HG03103 (cell line): ENCODE measurements around the gene PKHD1.

Experiments used
- ATAC-seq: cut with Tn5 transposase; IDR thresholded peaks from one replicate; pipeline ENCODE4 v1.9.1; 2021; ENCODE audit warnings: low read depth; ENCODE audit not compliant: unreplicated experiment

Gene PKHD1

GRCh38 chr6:51738614-51739013, 348.8 kb downstream of the PKHD1 start:
- ATAC-seq = no peak

- no peak for ATAC-seq
Observed at GRCh38 chr6:51737580-51738360, 349.6 kb downstream of the PKHD1 start.

DNA sequence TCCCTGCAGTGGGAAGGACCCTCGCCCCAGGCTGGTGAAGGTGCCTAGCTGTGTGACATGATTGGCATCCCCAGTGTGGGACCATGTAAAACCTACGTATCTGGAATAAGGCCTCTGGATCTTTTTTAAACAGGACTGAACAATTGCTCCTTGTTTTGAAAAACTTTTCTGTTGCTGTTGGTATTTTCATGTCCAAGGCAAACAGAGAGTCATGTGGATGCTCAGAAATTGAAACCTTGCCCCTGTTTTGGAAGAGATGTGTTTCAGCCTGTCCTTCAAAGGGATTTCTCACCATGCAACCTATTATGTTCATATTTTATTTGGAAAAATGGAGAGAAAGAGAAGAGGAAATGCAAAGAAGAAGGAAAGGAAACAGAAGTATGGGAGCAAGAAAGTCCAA, 362.3 kb downstream of the PKHD1 start:
- ATAC-seq = no peak

GRCh38 chr6:51720327-51720726, 367.1 kb downstream of the PKHD1 start:
- ATAC-seq = no peak

GRCh38 chr6:51719297-51719696, 368.1 kb downstream of the PKHD1 start:
- no peak for ATAC-seq

GRCh38 chr6:51718533-51718932, 368.9 kb downstream of the PKHD1 start:
- no peak for ATAC-seq

DNA sequence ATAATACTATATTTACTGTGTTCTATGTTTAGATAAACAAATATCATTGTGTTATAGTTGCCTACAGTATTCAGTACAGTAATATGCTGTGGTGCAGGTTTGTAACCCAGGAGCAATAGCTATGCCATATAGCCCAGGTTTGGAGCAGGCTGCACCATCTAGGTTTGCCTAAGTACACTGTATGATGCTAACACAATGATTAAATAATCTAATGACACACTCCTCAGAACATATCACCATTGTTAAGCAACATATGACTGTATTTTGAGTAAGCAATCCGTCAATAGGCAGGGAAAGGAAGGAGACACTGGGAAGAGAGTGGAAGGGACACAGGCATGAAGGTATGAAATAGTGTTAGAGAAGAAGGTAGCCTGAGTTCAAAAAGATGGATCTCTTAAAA, 369.9 kb downstream of the PKHD1 start:
- no peak for ATAC-seq

GRCh38 chr6:51711876-51712275, 375.5 kb downstream of the PKHD1 start:
- no peak for ATAC-seq

DNA sequence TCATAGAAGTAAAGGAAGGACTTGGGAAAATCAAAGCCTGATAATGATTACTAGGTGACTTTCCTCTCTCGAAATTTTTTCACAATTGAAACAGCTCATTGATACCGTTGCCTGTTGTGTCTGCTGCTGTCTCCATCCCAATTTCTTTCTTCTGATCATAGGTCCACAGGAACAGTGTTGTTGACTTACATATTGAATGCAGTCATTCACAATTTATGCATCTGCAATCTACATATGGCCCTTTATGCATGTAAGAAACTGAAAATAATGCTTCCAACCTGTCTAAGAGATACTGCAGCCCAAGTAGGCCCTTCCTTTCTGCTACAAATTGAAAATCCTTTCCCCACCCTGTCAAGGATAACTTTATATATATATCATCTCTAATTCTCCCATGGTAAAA, 381.3 kb downstream of the PKHD1 start:
- ATAC-seq = no peak

- no peak for ATAC-seq
Observed at GRCh38 chr6:51704932-51705540, 382.4 kb downstream of the PKHD1 start.

DNA sequence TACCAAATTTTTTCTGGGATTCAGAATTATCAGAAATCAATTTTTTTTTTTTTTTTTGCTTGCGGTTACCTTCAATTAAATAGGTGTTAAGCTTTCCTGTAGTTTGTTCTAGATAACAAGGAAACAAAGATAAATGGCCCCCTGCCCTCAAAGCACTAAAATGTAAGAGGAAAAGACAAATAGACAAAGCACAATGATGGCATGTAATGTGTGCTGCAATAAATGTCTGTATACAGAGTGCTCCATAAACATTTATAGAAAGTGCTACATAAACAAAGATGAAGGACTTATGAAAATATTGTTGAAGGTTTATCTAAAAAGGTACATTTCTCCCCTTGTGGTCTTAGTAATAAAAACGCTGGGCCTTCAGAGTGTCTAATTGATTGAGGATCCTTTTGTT, 384.6 kb downstream of the PKHD1 start:
- ATAC-seq = no peak

GRCh38 chr6:51684603-51685002, 402.8 kb downstream of the PKHD1 start:
- ATAC-seq = no peak

- ATAC-seq = no peak
Observed at GRCh38 chr6:51684038-51684437, 403.4 kb downstream of the PKHD1 start.

- peak; percentile 70 for ATAC-seq
Observed at GRCh38 chr6:51678905-51679620, 408.4 kb downstream of the PKHD1 start.

DNA sequence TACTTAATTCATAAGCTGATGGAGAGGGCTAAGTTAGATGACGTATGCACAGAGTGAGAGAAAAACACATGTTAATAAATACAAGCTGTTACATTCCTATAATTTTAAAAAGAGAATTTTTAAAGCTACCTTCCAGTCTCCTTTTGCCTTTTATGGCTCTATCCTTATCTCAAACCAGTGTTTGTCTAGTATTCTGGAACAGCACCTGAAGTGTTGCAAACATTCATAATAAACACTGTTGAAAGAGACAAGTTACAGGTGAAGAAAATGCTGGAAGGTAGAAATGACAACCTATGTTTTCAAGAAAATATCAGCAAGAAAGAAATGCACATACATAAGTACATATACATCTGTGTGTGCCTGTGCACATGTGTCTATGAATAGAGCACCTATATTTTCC, 409.1 kb downstream of the PKHD1 start:
- no peak for ATAC-seq

DNA sequence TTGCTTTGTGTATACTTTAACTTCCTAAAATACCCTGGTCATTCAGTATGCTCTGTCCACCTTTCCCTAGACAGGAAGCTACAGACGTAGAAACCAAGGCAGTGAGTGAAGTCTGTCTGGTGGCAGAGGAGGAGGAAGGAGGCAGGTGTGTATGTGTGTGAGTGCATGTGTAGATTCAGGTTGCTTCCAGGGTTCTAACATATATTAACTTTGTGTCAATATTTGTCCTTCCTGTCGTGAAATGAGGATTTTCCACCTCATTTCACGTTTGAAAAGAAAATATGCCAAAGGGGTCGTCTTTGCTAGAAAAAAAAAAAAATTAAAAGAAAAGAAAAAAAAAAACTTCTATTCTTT, 411.5 kb downstream of the PKHD1 start:
- ATAC-seq = no peak

DNA sequence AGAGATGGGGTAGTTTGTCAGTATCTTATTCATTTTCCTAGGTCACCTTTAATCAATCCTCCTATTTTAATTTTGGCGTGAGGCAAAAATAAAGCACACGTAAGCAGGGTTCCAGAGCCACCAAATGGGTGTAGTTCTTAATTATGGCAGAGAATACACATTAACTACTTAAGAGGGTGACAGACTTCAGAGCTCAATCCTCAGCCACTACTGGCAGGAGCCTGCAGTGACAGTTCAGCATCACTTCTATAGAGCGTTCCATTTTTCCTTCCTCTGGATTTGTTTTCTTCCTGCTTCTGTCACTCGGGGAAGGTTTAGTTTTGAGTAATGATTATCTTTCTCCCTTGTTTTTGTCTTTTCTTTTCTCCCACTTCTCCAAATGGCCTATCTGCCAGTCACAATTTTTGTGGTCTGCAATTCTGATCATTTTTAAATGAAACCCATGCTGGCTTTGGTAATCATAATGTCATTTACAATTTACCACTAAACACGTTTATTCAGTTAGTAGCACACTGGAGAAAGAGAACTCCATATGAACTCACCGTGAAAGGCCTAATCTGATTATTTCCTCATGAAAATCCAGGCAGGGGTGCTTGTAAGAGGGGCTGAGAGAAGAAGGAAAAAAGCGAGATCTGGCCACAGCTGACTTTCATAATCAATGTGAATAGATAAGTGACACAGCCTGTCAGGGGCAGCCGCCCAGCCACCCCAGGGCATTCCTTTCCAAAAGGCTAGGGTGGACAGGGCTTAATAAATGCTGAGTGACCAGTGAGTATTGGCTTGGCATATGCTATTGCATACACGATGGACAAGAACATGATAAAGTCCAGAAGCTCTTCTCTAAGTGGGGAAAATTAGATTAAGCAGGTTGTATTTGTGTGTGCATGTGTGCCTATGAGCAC, 412.1 kb downstream of the PKHD1 start:
- ATAC-seq = no peak

DNA sequence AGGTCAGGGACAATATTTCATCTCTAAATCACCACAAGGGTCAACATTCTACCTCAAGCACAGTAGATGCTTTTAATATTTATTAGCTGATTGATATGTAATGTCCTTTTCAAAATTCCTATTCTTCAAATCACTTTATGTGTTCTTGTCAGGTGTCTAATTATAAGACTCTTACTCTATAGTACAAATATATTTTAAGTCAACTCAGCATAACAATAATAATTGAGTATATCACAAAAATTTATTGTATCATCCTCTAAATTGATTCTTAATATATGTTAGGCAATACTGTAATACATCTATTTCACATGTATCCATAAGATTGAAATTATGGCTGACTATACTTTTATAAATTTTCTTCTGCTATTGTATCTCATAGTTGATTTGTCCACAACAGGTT, 423.9 kb downstream of the PKHD1 start:
- no peak for ATAC-seq

- ATAC-seq = no peak
Observed at GRCh38 chr6:51660767-51661166, 426.6 kb downstream of the PKHD1 start.

DNA sequence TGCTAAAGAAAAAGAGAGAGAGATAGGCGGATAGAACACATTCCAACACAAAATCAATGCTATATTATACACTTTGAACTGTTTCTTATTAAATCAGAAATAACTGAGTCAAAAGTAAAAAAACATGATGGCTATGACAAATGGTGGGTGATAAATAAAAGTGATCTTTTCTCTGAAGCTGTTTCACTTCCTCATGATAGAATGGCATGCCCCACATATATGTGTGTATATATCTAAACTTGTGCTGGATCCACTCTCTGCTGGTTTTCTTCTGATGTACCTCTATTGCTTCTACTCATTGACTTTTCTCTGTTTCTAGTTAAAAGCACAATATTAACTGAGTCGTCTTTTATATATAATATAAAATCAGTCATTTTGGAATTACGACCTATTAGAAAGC, 429.9 kb downstream of the PKHD1 start:
- no peak for ATAC-seq

DNA sequence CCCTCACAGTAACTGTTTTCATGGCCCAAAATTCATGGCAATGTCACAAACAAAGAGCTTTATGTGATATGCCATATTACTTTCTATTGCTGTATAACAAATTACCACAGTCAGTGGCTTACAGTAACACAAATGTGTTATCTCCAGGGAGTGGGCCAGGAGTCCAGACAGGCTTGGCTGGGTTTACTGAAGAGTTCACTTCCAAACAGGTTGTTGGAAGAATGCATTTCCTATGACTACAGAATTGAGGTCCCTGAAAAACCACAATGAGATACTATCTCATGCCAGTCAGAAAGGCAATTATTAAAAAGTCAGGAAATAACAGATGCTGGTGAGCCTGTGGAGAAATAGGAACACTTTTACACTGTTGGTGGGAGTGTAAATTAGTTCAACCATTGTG, 431.9 kb downstream of the PKHD1 start:
- ATAC-seq = no peak
